Liver (tissue), 9 donors: ENCODE results near the gene ATOH8. TPM values are rescaled to one million over a fixed set of nuclear protein-coding genes. Genes with fewer than 3 reads are reported as not detected.

Source experiments
- DNase-seq: peaks from one replicate; pipeline ENCODE4 v3.0.0-alpha.2; 2017; ENCODE audit warnings: low spot score
- H3K27ac ChIP-seq, 2 donors: one replicate each; pipeline ENCODE4 v1.7.0; 2013; ENCODE audit warnings: inconsistent platforms in 2 of 2, low read length in 2 of 2, control low read depth in 1 of 2, low read depth in 1 of 2, mild to moderate bottlenecking in 1 of 2
- H3K27me3 ChIP-seq, 4 donors: one replicate each; pipeline versions ENCODE4 v1.6.1 to v1.7.0; 2013; ENCODE audit warnings: low read length in 3 of 4, inconsistent platforms in 1 of 4, mild to moderate bottlenecking in 1 of 4, moderate library complexity in 1 of 4; ENCODE audit not compliant: control insufficient read depth in 4 of 4, insufficient read depth in 4 of 4
- H3K36me3 ChIP-seq, 4 donors: one replicate each; pipeline versions ENCODE4 v1.6.1 to v1.7.0; 2013; ENCODE audit warnings: low read length in 3 of 4, mild to moderate bottlenecking in 3 of 4, low read depth in 1 of 4, moderate library complexity in 1 of 4; ENCODE audit not compliant: control insufficient read depth in 4 of 4, insufficient read depth in 3 of 4
- H3K4me1 ChIP-seq, 4 donors: one replicate each; pipeline versions ENCODE4 v1.6.1 to v1.7.0; 2013; ENCODE audit warnings: low read length in 3 of 4, mild to moderate bottlenecking in 3 of 4, moderate library complexity in 1 of 4; ENCODE audit not compliant: control insufficient read depth in 4 of 4, insufficient read depth in 4 of 4
- H3K4me3 ChIP-seq, 3 donors: one replicate each; pipeline versions ENCODE4 v1.6.1 to v1.7.0; 2013; ENCODE audit warnings: low read length in 3 of 3, control low read depth in 1 of 3, low read depth in 1 of 3, mild to moderate bottlenecking in 1 of 3
- H3K9ac ChIP-seq, 2 donors: one replicate each; pipeline ENCODE4 v1.7.0; 2013; ENCODE audit warnings: low read length in 2 of 2, mild to moderate bottlenecking in 2 of 2, moderate library complexity in 2 of 2, control low read depth in 1 of 2, low read depth in 1 of 2
- H3K9me3 ChIP-seq, 4 donors: one replicate each; pipeline versions ENCODE4 v1.6.1 to v1.7.0; 2013; ENCODE audit warnings: low read length in 3 of 4; ENCODE audit not compliant: control insufficient read depth in 4 of 4
- ATF3 ChIP-seq: IDR thresholded peaks from 2 replicates; pipeline ENCODE4 v1.6.1; 2016; ENCODE audit warnings: antibody characterized with exemption
- CTCF ChIP-seq: fragments of 150-350 bp; IDR thresholded peaks from 2 replicates; pipeline ENCODE4 v1.5.1; 2017; ENCODE audit warnings: improper control_type of control experiment, low read depth, low read length; ENCODE audit not compliant: missing input control
- EGR1 ChIP-seq, 2 donors: IDR thresholded peaks; 2 replicates each; pipeline ENCODE4 v1.6.1; 2016 to 2018; ENCODE audit warnings: antibody characterized with exemption in 2 of 2, low read depth in 2 of 2
- FOXA1 ChIP-seq: IDR thresholded peaks from 2 replicates; pipeline ENCODE4 v1.6.1; 2016; ENCODE audit warnings: antibody characterized with exemption
- FOXA2 ChIP-seq: IDR thresholded peaks from 2 replicates; pipeline ENCODE4 v1.6.1; 2016; ENCODE audit warnings: antibody characterized with exemption
- GABPA ChIP-seq, 2 donors: IDR thresholded peaks in 1 of 2; conservative IDR thresholded peaks in 1 of 2; 2 replicates each; pipeline ENCODE4 v1.6.1; 2016; ENCODE audit warnings: antibody characterized with exemption in 2 of 2, mild to moderate bottlenecking in 1 of 2, moderate library complexity in 1 of 2
- HNF4A ChIP-seq, 2 donors: conservative IDR thresholded peaks; 2 replicates each; pipeline ENCODE4 v1.6.1; 2016; ENCODE audit warnings: antibody characterized with exemption in 2 of 2, mild to moderate bottlenecking in 2 of 2
- HNF4G ChIP-seq: IDR thresholded peaks from 2 replicates; pipeline ENCODE4 v1.6.1; 2016; ENCODE audit warnings: antibody characterized with exemption
- JUND ChIP-seq, 2 donors: IDR thresholded peaks; 2 replicates each; pipeline ENCODE4 v1.6.1; 2016; ENCODE audit warnings: antibody characterized with exemption in 2 of 2
- MAX ChIP-seq: IDR thresholded peaks from 2 replicates; pipeline ENCODE4 v1.6.1; 2016; ENCODE audit warnings: antibody characterized with exemption
- NR2F2 ChIP-seq: IDR thresholded peaks from 2 replicates; pipeline ENCODE4 v1.6.1; 2016; ENCODE audit warnings: antibody characterized with exemption
- RAD21 ChIP-seq, 2 donors: IDR thresholded peaks; 2 replicates each; pipeline ENCODE4 v1.6.1; 2016; ENCODE audit warnings: antibody characterized with exemption in 2 of 2, mild to moderate bottlenecking in 2 of 2
- REST ChIP-seq: IDR thresholded peaks from 2 replicates; pipeline ENCODE4 v1.6.1; 2016; ENCODE audit warnings: antibody characterized with exemption, mild to moderate bottlenecking
- RXRA ChIP-seq, 2 donors: IDR thresholded peaks; 2 replicates each; pipeline ENCODE4 v1.6.1; 2017 to 2018; ENCODE audit warnings: antibody characterized with exemption in 2 of 2, mild to moderate bottlenecking in 1 of 2
- SP1 ChIP-seq: IDR thresholded peaks from 2 replicates; pipeline ENCODE4 v1.6.1; 2018; ENCODE audit warnings: antibody characterized with exemption, mild to moderate bottlenecking
- TAF1 ChIP-seq: conservative IDR thresholded peaks from 2 replicates; pipeline ENCODE4 v1.6.1; 2016; ENCODE audit warnings: antibody characterized with exemption, mild to moderate bottlenecking
- YY1 ChIP-seq: IDR thresholded peaks from 2 replicates; pipeline ENCODE4 v1.6.1; 2016; ENCODE audit warnings: antibody characterized with exemption, mild to moderate bottlenecking
- ZBTB33 ChIP-seq: IDR thresholded peaks from 2 replicates; pipeline ENCODE4 v1.6.1; 2016; ENCODE audit warnings: antibody characterized with exemption
- WGBS: extraction: QIAGEN DNeasy Blood & Tissue Kit; methylation state at CpG from one replicate; pipeline ENCODE4 v1.1.7; 2013; 5-methylcytosine and 5-hydroxymethylcytosine counted together
- polyA plus RNA-seq, 2 donors: library from polyadenylated mRNA; stranded (reverse) in 1 of 2; unstranded in 1 of 2; fragments of 200-250 nt in 1 of 2; fragments of >200 nt in 1 of 2; fragmentation: Nextera tagmentation in 1 of 2; extraction: Ambion mirVana in 1 of 2; gene quantifications; one replicate each; pipeline versions ENCODE4 v1.2.1 to v1.2.3, GENCODE V29; 2013 to 2015
- total RNA-seq, 2 donors: library from RNA; depleted of rRNA; stranded (reverse); fragments of >200 nt; gene quantifications; one replicate each; pipeline ENCODE4 v1.2.3, GENCODE V29; 2014
- donor health status: healthy.
- donor health status: healthy.
- donor health status: healthy.
- donor health status: healthy.
- donor health status: healthy.

Gene ATOH8
- total and polyA plus RNA-seq, 4 donors = 0.33 to 37.7 (median 26.8) TPM

- H3K27me3 ChIP-seq = no peaks in the 10 kb centered on the region
- H3K9ac ChIP-seq = peak overlapping the region in 1 of 2 donors; percentile 93
- peaks cover 13 to 55% (median 32%) of the 10 kb centered on the region in 4 donors for H3K4me1 ChIP-seq
- WGBS = 31% methylated on average over 11 of the region's 11 CpGs
- DNase-seq = no peak
- H3K27ac ChIP-seq = peak overlapping the region; percentile 84 to 87
- peaks cover 0 to 5% (median 0%) of the 10 kb centered on the region in 4 donors for H3K9me3 ChIP-seq
- no peak overlapping the region for H3K4me3 ChIP-seq
- H3K36me3 ChIP-seq = no peaks in the 10 kb centered on the region
- TF ChIP-seq JUND (IDR thresholded peaks at IDR 0.05) (peak; percentile 93 to 95), YY1 (peak; percentile 78), REST (peak; percentile 69), FOXA2 (peak; percentile 88), CTCF (no peak), TAF1 (no peak), NR2F2 (peak; percentile 98), ZBTB33 (peak; percentile 95), ATF3 (peak; percentile 98), RXRA (IDR thresholded peaks at IDR 0.05) (peak; percentile 100), SP1 (peak; percentile 100), HNF4G (peak; percentile 100), FOXA1 (peak; percentile 81), GABPA (IDR thresholded peaks at IDR 0.05 in 1 of 2, conservative IDR thresholded peaks at IDR 0.05 in 1 of 2) (peak in 1 of 2 donors; percentile 60), MAX (peak; percentile 99), HNF4A (conservative IDR thresholded peaks at IDR 0.05) (peak; percentile 100), RAD21 (IDR thresholded peaks at IDR 0.05) (peak; percentile 45 to 53), EGR1 (IDR thresholded peaks at IDR 0.05; ENCODE audit: low read depth in 2 of 2) (peak; percentile 33 to 83)
Measured at GRCh38 chr2:85799215-85799956, 45.6 kb downstream of the ATOH8 start.
